PC-9 (cell line): ENCODE data around the gene RFC2.

ENCODE experiments used
- EZH2 ChIP-seq: fragments of 200-600 bp; sonication (generic); IDR thresholded peaks from 2 replicates; pipeline ENCODE4 v1.8.0; 2017; ENCODE audit warnings: antibody characterized with exemption, low read depth
- TF ChIP-seq, protein P1 (sequence below): fragments of 200-600 bp; sonication (generic); conservative IDR thresholded peaks from 2 replicates; pipeline ENCODE4 v1.6.1; 2017; ENCODE audit warnings: mixed run types, antibody characterized with exemption, mild to moderate bottlenecking, moderate library complexity

GRCh38 chr7:74226633-74227032 lies 27.6 kb downstream of the RFC2 start:
- TF ChIP-seq EZH2: no peak
- TF ChIP-seq, protein P1, sequence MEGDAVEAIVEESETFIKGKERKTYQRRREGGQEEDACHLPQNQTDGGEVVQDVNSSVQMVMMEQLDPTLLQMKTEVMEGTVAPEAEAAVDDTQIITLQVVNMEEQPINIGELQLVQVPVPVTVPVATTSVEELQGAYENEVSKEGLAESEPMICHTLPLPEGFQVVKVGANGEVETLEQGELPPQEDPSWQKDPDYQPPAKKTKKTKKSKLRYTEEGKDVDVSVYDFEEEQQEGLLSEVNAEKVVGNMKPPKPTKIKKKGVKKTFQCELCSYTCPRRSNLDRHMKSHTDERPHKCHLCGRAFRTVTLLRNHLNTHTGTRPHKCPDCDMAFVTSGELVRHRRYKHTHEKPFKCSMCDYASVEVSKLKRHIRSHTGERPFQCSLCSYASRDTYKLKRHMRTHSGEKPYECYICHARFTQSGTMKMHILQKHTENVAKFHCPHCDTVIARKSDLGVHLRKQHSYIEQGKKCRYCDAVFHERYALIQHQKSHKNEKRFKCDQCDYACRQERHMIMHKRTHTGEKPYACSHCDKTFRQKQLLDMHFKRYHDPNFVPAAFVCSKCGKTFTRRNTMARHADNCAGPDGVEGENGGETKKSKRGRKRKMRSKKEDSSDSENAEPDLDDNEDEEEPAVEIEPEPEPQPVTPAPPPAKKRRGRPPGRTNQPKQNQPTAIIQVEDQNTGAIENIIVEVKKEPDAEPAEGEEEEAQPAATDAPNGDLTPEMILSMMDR: no peak
